ENCODE measurements around the gene TM2D1.

DNA sequence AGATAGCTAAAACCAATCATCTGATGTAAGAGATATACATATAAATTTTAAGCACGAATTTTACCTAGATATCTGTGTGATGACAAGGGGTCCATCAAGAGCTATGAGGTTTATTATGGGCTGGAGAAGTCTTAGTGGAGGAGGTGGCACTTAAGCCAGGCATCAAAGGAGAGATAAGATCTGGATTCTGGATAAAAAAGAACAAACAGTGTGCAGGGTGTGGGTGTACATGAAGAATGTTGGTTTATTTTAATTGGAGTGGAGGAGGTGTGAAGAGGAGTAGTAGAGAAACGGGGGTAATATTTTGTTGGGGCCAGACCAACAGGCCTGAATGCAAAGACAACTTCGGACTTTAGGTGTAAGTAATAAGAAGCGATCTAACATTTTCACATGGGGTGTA, 80.6 kb downstream of the TM2D1 start:
- TF ChIP-seq, protein P1, sequence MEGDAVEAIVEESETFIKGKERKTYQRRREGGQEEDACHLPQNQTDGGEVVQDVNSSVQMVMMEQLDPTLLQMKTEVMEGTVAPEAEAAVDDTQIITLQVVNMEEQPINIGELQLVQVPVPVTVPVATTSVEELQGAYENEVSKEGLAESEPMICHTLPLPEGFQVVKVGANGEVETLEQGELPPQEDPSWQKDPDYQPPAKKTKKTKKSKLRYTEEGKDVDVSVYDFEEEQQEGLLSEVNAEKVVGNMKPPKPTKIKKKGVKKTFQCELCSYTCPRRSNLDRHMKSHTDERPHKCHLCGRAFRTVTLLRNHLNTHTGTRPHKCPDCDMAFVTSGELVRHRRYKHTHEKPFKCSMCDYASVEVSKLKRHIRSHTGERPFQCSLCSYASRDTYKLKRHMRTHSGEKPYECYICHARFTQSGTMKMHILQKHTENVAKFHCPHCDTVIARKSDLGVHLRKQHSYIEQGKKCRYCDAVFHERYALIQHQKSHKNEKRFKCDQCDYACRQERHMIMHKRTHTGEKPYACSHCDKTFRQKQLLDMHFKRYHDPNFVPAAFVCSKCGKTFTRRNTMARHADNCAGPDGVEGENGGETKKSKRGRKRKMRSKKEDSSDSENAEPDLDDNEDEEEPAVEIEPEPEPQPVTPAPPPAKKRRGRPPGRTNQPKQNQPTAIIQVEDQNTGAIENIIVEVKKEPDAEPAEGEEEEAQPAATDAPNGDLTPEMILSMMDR (IDR thresholded peaks at IDR 0.05): no peak
- no peak for TF ChIP-seq EZH2phosphoT487 (IDR thresholded peaks at IDR 0.05)

All from neural progenitor cell (in vitro differentiated cells).